Urothelium cell line (cell line): ENCODE data around the gene SLC22A16.
"Not testable (repeated sequence)": the region's sequence is repeated elsewhere in the genome, so short reads cannot be mapped to it uniquely, and the experiment has no call there.

ENCODE experiments used
- DNase-seq: peaks from one replicate; pipeline ENCODE4 v3.0.0; 2011; ENCODE audit warnings: low spot score, mixed read lengths
- FAIRE-seq: peaks from 2 replicates; lab custom pipeline; 2011; peaks lifted over from hg19 to GRCh38; lab: Jason Lieb, UNC

The SLC22A16 gene

GRCh38 chr6:110457567-110458175 is 18.7 kb downstream of the SLC22A16 start:
- DNase-seq: not testable (repeated sequence)

GRCh38 chr6:110456694-110457093 is 19.7 kb downstream of the SLC22A16 start:
- FAIRE-seq: no peak

More at GRCh38 chr6:110457567-110458175, 18.7 kb downstream of the SLC22A16 start:
- FAIRE-seq: not testable (repeated sequence)

GRCh38 chr6:110449541-110449895 is 26.9 kb downstream of the SLC22A16 start:
- no peak for FAIRE-seq
- DNase-seq: no peak

More at GRCh38 chr6:110456694-110457093, 19.7 kb downstream of the SLC22A16 start:
- no peak for DNase-seq

- DNase-seq (no peak), FAIRE-seq (no peak)
These were observed 27.4 kb downstream of the SLC22A16 start for GRCh38 chr6:110448846-110449540.

GRCh38 chr6:110447761-110448160 is 28.7 kb downstream of the SLC22A16 start:
- FAIRE-seq (no peak), DNase-seq (no peak)

- no peak for FAIRE-seq
- DNase-seq: no peak
These were observed 30.0 kb downstream of the SLC22A16 start for GRCh38 chr6:110446405-110446804.

- FAIRE-seq: no peak
These were observed 36.4 kb downstream of the SLC22A16 start for GRCh38 chr6:110440026-110440425.

GRCh38 chr6:110439356-110439755 is 37.1 kb downstream of the SLC22A16 start:
- FAIRE-seq (no peak), DNase-seq (no peak)

More at GRCh38 chr6:110440026-110440425, 36.4 kb downstream of the SLC22A16 start:
- DNase-seq: no peak

- DNase-seq: no peak
- no peak for FAIRE-seq
These were observed 41.3 kb downstream of the SLC22A16 start for GRCh38 chr6:110434961-110435602.

- no peak for FAIRE-seq
- DNase-seq: no peak
These were observed 44.0 kb downstream of the SLC22A16 start for GRCh38 chr6:110432285-110432900.

- FAIRE-seq (no peak), DNase-seq (no peak)
These were observed 45.7 kb downstream of the SLC22A16 start for GRCh38 chr6:110430741-110431140.

- DNase-seq (no peak), FAIRE-seq (no peak)
These were observed 46.2 kb downstream of the SLC22A16 start for GRCh38 chr6:110430236-110430635.

- no peak for DNase-seq
- FAIRE-seq: no peak
These were observed 48.3 kb downstream of the SLC22A16 start for GRCh38 chr6:110428153-110428552.

GRCh38 chr6:110425816-110426215 is 50.6 kb downstream of the SLC22A16 start:
- no peak for FAIRE-seq

GRCh38 chr6:110422444-110422822 is 54.0 kb downstream of the SLC22A16 start:
- no peak for DNase-seq
- no peak for FAIRE-seq

More at GRCh38 chr6:110425816-110426215, 50.6 kb downstream of the SLC22A16 start:
- no peak for DNase-seq

- DNase-seq: no peak
- no peak for FAIRE-seq
These were observed 54.5 kb downstream of the SLC22A16 start for GRCh38 chr6:110421749-110422443.

- no peak for DNase-seq
- FAIRE-seq: no peak
These were observed 57.2 kb downstream of the SLC22A16 start for GRCh38 chr6:110419028-110419739.

- no peak for DNase-seq
- no peak for FAIRE-seq
These were observed 57.8 kb downstream of the SLC22A16 start for GRCh38 chr6:110418594-110418993.

- no peak for FAIRE-seq
- peak; percentile 36 for DNase-seq
These were observed 61.1 kb downstream of the SLC22A16 start, which contains the start of gene DDO for GRCh38 chr6:110415086-110415916. DDO (minus strand) TSS chr6:110415575; CDS start chr6:110413462, 2,113 bp downstream.
